ENCODE results near the gene ARPC2. TPM values are rescaled to one million over a fixed set of nuclear protein-coding genes. Genes with fewer than 3 reads are reported as not detected.

ARPC2 gene
- total RNA-seq, 1 donor from 2014 or later: 785 TPM

DNA sequence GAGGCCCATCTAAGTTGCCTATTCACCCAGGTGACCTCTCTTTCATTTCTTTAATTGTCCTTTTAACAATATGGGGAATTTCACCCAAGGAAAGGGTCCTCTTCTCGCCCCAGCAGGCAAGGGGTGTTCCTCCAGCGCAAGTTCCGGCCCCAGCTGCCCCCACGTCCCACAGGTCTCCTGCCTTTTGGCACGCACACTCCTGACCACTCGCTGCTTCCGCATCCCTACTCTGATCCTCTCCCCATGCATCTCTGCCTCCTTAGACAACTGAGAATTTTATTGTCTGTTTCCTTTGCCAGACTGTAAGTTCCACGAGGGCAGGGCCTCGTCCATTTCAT is 684 bp upstream of the ARPC2 start:
- intact Hi-C loops (cut with micrococcal nuclease): loop anchor here (2.0 to 5.0 kb wide), 6 partner anchors 30 to 1719 kb away; partner anchors contain the start of genes CXCR1, DNPEP, RPL37A and STK11IP

DNA sequence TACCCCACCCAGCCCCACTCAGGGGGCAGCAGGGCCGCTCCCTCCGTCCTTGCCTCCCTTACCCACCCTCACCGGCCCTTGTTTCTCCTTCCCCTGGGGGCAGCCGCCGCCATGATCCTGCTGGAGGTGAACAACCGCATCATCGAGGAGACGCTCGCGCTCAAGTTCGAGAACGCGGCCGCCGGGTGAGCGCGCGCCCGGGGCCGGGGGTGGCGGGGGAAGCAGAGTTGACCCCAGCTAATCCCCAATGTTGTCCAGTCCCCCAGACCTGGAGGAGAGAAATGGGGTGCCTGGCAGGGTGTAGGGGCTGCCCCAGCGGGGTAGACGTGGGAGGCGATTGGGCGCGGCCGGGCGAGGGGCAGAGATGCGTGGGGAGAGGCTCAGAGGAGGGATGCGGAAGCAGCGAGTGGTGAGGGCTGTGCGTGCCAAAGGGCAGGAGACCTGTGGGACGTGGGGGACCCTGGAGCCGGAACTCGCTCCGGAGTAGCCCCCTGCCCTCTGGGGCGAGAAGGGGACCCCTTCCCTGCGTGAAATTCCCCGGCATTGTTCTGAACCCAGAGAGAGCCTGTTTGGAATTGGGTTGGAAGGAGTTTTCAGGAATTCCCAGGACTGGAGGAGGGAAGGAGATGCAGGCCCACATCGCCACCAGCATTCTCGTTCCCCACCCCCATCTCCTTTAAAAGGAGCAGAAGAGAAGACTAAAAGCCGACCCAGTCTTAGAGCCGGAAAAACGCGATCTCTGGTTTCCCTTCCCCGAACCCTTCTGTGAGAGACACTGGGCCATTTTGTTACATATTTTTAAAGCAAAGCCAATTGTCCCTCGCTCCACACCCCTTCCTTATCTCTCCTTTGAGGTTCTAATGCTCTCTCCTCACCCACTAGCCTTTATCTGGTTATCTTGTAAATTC is 625 bp downstream of the ARPC2 start:
- intact Hi-C loops (cut with micrococcal nuclease): loop anchor here (1.0 to 5.0 kb wide), 12 partner anchors 12 to 1720 kb away; partner anchors contain the start of genes AAMP, CNOT9, CXCR1 and DNPEP

DNA sequence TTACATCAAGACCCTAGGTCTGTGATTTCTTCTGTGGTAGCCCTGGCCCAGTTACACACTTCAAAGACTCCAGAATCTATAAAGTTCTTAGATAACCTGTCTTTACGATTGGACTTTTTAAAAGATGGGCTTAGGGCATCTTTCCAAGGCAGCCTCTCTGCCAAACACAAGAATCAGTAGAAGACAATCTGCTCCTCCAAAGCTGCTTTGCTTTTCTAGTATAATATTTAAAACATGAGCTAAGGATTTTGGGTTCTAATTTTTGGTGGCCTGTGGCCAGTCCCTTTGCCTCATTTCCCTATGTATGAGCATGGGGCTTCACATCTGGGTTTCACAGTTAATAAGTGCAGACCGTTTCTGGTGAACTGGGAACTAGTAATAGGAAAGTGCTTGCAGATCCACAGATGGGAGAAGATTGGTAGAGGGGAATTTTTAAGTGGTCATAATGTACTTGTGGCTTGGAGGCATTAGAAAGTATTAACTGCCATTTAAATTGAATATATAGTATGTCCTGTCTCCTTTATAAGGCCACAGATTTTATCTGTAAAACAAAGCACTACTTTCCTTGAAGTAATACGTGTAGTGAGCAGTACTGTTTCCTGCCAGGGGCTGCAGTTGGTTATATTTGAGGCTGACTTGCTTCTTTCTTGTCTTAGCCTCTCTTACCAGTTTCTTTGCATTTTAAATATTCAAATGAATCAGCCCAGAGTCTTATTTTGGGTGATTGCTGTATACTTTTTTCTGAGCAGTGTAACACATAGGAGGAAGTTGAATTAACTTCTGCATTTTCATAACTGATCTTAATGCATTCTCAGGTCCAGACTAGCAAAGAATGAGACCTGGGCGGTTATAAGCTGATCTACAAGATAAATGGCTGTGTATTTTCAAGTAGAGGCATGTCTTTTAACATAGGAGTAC is 1.5 kb downstream of the ARPC2 start:
- intact Hi-C loops (cut with micrococcal nuclease): loop anchor here (1.0 to 5.0 kb wide), 7 partner anchors 11 to 1721 kb away; partner anchors contain the start of genes CNOT9, CXCR1, DNPEP and RPL37A

DNA sequence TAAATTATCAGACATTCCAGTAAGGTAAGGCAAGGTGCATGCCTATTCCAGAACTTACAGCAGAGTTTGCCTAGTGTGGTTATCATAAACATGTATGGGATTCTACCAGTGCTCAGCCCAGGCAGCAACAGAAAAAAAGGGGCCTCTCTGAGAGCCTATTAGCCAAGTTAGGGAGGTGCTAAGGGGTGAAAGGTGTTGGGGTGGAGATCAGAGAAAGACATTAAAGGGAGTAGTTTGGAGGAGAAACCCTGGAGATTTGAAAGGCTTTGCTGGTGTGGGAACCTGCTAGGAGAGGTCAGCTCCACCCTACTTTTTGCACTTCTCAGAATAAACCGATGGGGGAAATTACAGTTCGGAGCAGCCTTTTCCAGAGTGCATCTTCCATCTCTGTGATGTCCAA is 2.9 kb downstream of the ARPC2 start:
- intact Hi-C loops (cut with micrococcal nuclease): loop anchor here (2.0 to 5.0 kb wide), 5 partner anchors 37 to 1723 kb away; partner anchors contain the start of genes CXCR1, DNPEP, RPL37A and STK11IP

DNA sequence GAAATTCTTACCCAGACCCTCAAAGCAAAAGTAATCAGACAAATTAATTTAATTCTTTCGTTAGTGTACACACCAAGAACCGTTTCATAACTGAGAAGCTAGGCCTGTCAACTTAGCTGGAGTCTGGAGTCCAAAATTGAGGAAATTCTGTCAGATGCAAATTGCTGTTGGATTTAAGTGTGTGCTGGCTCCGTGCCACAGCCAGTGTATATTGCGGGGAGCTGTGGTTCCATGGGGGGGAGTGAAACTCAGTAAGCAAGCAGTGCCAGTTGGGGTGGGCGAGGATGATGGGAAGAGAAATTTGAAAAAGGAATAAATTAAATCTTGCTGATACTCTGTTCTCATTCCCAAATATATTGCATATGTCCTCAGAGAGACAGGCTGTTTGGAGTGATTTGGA is 4.0 kb downstream of the ARPC2 start:
- intact Hi-C loops (cut with micrococcal nuclease): no loop called here

DNA sequence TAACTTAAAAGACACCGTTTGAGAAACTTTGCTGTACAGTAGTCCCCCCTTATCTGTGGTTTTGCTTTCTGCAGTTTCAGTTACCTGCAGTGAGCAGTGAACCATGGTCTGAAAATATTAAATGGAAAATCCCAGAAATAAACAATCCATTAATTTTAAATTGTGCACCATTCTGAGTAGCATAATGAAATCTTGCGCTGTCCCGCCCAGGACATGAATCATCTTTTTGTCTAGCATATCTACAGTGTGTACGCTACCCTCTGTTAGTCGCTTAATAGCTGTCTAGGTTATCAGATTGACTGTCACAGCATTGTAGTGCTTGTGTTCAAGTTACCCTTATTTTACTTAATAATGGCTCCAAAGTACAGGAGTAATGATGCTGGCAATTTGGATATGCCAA is 6.1 kb downstream of the ARPC2 start:
- intact Hi-C loops (cut with micrococcal nuclease): no loop called here

DNA sequence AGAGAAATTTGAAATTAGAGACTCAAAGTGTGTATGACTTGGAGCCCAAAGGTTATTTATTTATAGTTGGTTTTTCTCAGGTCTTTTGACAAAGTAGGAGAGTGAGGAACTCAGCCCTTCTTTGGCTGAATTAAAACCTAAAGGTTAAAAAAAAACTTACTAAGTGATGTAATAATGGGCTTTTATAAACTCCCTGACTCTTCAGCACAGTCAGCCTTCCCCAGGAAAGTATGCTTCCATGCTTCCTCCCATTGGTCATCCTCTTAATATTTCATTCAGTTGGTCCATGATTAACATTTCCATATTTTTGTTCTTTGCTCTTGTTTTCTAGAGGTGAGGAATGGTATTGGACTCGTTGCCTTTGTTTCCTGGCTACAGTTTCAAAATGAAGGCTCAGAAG is 7.2 kb downstream of the ARPC2 start:
- intact Hi-C loops (cut with micrococcal nuclease): no loop called here

DNA sequence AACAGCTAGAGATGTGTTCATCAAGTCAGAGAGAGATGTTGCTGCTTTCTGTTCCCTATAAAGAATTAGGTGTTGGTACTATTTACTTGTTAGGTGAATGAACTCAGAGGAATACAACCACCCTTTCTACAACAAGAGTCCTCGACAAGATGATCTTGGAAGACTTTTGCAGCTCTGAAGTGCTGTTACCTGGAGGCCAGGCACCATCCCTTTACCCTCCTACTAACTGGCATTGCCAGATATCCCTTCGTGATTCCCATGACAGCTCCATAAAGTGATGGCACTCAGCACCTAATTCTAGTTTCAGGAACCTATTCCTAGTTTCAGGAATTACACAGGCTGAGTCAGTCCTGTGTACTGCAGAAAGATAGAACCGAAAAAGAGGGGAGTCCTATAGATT is 9.9 kb downstream of the ARPC2 start:
- intact Hi-C loops (cut with micrococcal nuclease): loop anchor here (5.0 kb wide), 1 partner anchor 950 kb away; the partner anchor contains the start of genes CNPPD1 and RETREG2

DNA sequence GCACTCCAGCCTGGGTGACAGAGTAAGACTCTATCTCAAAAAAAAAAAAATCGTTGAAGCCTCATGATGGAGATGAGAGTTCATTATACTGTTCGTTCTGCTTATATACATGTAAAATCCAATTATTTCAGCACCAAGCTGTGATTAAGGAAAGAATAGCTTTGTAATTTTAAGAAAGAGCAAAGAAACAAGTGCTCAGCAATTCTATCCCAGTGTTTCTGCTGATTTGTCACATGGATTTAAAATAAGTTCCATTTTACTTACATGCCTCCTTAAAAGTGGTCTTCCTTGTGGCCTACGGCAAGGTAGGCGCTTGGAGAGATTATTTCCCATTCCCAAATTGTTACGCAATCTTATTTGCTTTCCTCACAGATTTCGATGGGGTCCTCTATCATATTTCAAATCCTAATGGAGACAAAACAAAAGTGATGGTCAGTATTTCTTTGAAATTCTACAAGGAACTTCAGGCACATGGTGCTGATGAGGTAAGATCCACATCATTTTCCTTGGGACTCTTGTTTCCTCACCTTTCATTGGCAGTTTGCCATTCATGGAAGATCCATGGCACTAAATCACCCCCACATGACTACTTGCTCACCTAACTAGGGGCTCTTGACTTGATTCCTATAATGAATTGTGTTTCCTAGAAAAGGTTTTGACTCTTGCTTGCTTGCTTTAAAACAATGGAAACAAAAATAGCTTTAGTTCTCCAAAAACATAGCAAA is 11.5 kb downstream of the ARPC2 start:
- intact Hi-C loops (cut with micrococcal nuclease): loop anchor here (1.0 to 5.0 kb wide), 3 partner anchors 10 to 949 kb away; partner anchors contain the start of genes CNPPD1 and RETREG2

DNA sequence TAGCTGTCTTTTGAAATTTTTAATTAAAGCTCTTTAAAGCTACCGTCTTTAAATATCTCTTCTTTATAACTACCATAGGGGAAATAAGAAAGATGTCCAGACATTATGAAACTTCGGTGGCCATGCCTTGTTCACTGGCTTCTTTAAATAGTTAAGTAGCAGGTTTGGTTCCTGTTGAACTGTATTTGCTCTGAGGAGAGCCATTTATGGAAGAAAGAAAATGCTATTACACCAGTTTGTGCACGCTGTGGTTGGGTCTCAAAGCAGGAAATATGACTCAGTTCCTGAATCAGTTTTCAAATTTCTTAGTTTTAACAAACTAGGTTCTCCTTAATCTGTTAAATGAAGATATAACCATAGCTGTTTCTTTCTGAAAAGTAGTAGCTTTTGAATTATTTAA is 12.2 kb downstream of the ARPC2 start:
- intact Hi-C loops (cut with micrococcal nuclease): loop anchor here (1.0 to 5.0 kb wide), 3 partner anchors 11 to 948 kb away; partner anchors contain the start of genes CNPPD1 and RETREG2

DNA sequence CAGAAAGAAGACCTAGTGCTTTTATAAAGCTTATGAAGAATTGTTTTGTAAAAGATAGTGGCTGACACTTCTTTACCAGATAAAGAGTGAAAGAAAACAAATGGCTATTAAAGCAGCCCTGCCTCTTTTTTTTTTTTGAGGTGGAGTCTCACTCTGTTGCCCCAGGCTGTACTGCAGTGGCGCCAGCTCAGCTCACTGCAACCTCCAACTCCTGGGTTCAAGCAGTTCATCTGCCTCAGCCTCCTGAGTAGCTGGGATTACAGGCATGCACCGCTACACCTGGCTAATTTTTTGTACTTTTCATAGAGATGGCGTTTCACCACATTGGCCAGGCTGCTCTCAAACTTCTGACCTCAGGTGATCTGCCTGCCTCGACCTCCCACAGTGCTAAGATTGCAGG is 12.9 kb downstream of the ARPC2 start:
- intact Hi-C loops (cut with micrococcal nuclease): loop anchor here (1.0 to 5.0 kb wide), 4 partner anchors 12 to 947 kb away; partner anchors contain the start of genes CNPPD1 and RETREG2

DNA sequence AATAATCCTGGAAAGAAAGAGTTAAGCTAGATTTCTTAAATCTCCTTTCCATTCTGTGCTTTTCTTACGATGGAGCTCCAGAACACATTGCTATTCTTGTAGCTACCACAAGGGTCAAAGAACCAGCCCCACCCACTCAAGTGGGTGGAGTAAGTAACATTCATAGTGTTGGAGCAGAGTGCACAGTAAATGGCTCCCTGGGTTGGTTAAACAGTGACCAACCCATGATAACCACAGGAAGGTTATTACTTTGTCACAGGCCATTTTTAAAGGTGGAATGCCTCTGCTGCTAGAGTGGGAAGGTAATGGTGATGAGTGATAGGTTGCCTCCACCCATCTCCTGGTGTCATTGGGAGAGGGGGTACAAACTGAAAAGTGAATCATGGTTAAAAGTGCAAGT is 13.9 kb downstream of the ARPC2 start:
- intact Hi-C loops (cut with micrococcal nuclease): loop anchor here (1.0 kb wide), 1 partner anchor 38 kb away; no protein-coding TSS in a partner anchor

DNA sequence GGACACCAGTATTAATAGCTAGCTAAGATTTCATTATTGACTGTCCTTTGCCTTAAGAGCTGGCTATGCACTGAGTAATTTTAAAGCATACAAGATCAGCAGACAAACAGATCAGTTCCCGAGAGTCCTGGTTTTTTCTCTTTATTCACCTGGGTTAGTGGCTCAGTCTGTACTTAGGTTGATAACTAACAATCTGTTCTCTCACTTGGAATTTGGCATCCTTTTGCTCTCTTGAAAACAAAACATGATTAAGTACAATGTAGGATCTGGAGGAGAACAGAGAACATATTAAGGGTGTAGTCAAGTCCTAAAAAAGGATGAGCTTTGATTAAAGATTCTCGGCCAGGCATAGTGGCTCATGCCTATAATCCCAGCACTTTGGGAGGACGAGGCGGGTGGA is 16.6 kb downstream of the ARPC2 start:
- intact Hi-C loops (cut with micrococcal nuclease): no loop called here

DNA sequence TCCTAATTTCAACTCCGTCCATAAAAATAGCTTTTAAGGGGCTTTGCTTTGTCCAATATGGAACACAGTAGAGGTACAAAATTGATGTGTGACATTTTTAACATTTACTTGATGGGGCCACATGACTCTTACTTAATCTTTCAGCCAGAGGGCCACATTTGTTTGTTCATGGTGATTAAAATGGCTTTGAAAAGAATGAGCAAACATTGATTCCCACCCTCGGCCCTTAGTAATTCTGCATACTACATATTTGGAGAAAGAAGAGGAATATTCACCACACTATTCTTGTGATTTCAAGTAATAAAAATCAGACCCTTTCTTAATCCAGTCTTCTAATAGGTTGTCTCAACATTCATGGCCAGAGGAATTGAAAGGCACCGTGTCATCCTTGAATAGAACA is 17.5 kb downstream of the ARPC2 start:
- intact Hi-C loops (cut with micrococcal nuclease): no loop called here

DNA sequence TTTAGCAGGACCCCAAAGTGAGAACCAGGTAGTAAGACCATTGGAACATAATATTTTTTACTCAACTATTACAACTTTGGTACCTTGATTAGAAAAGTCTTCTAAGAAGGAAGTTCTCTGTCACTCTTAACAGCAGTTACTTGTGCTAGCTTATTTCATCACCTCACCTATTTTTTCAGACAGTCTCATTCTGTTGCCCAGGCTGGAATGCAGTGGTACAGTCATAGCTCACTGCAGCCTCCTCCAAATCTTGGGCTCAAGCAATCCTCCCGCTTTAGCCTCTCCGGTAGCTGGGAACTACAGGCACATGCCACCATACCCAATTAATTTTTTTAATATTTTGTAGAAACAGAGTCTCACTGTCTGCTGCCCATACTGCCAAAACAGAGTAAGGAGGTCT is 18.0 kb downstream of the ARPC2 start:
- intact Hi-C loops (cut with micrococcal nuclease): no loop called here

DNA sequence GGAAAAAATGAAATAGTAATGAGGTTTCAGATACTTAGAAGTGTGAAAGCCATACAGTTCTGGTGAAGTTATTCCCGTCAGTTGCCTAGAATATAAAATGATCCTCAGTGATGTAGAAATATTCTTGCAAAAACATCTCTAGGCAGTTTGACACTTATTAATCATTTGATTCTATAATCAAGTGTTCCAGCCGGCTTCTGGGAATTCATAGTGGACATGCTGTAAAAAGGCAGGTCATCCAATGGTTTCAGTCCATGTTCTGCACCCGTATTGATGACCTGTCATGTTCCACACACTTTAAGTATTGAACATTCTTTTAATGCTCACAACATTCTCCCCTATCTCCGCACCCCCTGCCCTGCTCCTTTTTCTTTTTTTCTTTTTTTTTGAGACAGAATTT is 19.8 kb downstream of the ARPC2 start:
- intact Hi-C loops (cut with micrococcal nuclease): no loop called here

DNA sequence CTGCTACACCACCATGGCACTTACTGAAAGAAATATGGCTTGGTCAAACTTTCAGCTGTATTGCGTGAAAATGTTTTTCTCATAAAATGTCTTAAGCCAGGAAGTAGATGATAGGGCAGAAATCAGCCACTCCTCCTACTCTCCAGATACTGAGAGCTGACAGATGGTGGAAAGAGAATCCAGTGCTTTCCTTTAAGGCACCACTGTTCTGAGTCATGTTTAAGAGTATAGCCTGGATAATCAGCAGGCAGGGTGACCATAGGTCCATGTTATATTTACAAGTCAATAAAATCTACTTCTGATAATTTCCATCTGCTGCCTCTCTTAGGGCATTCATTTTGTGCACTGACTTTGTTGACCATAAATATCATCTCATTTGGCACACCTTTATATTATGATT is 21.9 kb downstream of the ARPC2 start:
- intact Hi-C loops (cut with micrococcal nuclease): no loop called here

DNA sequence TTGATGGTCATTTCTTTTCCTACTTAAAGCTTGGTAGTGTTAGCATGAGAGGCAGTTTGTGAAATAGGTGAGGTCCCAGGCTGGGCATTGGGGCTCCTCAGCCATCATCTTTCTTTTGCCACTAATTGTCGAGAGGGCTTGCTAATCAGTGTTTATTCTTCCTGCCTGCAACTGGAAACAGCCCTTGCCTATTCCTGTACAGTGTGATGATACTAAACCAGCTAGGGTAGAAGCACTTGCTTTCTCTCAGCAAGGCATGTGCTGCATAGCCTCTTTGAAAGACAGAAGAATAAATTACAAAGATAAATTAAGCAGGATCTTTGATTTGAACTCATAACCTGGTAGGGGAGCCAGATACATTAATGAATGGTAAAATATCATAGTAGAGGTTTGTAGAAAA is 27.2 kb downstream of the ARPC2 start:
- intact Hi-C loops (cut with micrococcal nuclease): no loop called here

DNA sequence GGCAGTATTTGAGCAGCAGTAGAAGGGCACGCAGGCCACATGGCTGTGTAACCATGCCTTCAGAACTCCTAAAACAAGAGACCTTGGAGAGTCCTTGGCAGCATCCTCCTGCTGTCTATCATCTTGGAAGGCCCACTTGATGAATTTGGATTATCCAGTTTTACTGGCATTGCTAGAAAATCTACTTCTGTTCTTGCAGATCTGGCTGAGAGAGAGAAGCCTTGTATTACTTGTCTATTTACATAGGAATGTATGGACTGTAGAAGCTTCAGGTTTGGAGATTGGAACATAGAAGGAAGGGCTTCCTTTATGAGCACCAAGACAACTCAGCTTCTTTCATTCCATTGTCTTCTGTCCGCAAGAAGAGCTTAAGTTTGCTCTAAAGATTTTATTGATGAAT is 27.7 kb downstream of the ARPC2 start:
- intact Hi-C loops (cut with micrococcal nuclease): no loop called here

DNA sequence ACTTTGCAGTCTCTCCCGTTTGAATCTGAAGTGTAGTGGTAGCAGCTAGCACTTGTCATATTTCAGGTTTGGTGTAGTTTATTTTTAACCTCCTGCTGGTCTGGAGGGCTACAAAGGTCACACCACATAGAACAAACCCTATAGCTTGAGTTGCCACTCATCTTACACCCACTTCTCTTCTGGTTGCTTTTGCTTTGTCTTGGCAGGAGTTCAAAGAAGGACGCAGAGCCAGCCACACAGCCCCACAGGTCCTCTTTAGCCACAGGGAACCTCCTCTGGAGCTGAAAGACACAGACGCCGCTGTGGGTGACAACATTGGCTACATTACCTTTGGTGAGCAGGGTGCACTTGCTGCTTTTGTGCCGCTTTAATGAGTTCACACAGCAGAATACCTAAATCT is 28.2 kb downstream of the ARPC2 start:
- intact Hi-C loops (cut with micrococcal nuclease): no loop called here

DNA sequence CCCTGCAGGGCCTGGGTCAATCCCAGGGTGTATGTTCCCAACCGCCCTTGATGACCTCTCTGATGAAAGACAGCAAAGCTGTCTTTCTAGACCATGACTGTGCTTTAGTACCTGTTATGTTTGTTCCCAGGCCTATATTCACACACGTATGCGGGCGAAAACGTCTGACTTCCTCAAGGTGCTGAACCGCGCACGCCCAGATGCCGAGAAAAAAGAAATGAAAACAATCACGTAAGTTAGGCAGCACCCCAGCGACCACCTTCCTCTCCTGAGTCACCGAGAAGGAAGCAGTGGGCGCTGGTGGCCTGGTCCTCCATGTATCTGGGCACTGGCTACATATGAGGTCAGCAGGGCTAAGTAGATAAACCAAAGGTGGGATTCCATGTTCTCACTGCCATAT is 32.7 kb downstream of the ARPC2 start:
- intact Hi-C loops (cut with micrococcal nuclease): no loop called here
